HTERT RPE-1 (cell line): ENCODE measurements around the gene TPCN2.

Experiments
- in situ Hi-C: fragments of 300-500 bp; cut with MboI; formaldehyde crosslinking; loops from 4 replicates; pipeline ENCODE4 v1.14.3; 2020; ENCODE audit warnings: low sequenced_read_pairs

The TPCN2 gene

DNA sequence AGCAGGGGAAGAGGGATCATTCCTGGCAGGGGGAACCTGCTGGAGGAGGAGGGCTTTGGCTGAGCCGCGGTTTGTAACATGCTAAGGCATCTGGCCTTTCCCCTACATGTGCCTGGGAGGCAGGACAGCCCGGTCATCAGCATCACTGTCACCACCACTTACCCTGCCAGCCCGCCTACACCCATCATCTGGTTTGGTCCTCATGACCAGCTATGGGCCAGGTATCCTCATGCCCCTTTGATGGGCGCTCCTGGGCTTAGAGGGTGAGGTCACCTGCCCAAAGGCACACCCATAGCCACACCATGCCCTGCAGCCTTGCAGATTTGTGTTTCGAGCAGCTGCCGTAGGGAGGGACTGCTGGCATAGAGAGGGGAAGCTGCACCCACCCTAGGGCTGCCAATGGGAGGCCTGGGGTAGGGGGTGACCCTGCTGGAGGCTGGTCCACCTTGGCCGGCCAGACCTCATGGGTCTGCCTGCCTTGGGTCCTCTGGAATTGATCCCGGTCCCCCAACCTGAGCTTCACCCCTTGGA lies 38.3 kb upstream of the TPCN2 start:
- in situ Hi-C loops, result no loop called here

- in situ Hi-C loops, result no loop called here
Measured at GRCh38 chr11:69010964-69011623, 37.6 kb upstream of the TPCN2 start.

DNA sequence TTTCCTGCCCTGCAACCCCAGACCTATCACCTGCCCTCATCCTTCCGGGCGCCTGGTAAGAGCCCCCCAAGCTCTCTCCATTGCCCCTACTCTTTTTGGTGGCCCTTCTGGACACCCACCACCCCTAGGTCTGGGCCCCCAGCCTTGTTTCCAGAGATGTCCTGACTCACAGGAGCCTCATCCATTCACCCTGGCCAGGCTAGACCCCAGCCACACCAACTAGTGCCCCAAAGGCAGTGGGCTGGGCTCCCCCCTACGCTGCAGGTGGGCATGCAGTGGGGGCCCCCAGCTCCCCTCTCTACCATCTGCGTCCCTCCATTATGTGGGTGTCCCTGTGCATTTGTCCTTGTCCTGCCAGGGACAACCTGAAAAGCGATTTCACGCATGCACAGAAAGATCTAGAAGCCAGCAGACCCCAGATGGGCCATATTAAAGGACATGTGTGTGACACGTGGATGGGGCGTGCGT lies 37.1 kb upstream of the TPCN2 start:
- in situ Hi-C loops, result no loop called here

DNA sequence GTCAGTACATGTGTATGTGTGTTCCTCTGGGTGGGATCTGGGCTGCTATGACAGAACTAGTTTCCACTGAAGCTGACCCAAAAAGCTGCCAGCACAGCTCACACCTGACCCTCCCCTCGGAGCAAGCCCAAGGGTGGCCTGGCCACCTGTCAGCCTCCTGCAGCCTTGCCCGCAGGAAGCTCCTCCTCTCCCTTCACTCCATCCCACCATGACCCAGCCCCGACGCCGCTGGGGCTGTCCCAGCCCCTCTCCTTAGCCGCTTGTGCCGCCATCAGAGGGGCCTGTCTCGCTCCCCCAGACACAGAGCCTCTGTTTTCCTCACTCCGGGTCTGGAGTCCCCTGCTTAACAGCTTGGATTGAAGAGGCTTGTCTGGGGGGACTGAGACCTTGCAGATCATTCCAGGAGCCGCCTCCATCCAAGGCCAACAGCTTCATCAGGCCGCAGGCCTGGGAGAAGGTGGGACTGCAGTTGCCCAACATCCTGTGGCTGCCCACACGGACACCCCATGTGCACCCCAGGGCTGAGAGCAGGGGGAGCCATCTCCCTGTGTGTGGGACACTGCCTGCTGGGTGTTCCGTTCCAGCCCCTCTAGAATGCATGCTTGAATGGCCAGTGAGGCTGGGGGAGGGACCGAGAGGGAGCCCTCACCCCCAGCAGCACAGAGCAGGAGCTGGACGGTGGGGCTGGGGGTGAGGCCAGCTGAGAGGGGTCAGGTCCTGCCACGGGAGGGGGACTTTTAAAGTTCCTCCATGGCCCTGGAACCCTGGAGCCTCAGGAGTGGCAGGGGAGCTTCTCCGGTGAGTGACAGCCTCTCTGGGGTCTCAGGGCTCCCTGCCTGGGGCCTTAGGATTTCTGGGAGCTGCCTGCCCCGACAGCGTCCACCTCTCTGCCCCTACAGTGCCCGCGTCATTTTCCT lies 36.4 kb upstream of the TPCN2 start:
- in situ Hi-C loops, result no loop called here

- in situ Hi-C loops, result no loop called here
Measured at GRCh38 chr11:69013009-69013951, 35.5 kb upstream of the TPCN2 start, which contains the start of gene MRGPRF. TSS of gene MRGPRF (minus strand) at chr11:69013246. CDS start at chr11:69009901, 3,345 bp downstream.

DNA sequence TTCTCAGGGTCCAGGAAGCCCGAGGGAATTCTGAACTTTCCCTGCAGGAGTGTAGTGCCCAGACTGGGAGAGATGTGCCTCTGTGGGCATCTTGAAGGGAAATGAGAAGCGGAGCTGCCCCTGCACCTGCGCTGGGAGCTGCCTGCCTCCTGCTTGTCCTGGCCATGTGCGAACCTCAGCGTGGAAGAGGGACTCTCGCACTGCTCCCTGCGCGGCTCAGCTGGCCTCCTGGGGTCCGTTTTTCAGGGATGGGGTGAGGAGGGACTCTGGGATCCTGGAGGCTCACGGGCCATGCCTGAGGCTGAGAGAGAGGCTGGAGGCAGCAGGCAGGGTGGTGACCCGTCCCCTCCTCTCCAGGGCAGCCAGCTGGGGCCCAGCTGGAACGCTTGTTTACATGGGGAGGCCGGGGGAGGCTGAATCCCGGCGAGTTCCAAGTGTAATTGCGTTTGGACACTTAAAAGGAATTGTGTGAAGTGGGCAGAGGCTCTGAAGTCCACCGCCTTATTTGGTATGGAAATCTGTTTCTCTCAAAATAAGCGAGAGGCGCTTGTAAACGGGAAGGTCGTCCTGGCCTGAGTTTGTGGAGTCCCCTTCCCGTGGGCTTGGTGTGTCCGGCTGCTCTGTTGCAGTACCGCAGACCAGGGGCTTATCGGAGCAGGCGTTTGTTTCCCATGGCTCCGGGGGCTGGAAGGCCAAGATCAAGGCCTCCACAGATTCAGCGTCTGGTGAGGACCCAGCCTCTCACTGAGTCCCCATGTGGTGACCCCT lies 34.5 kb upstream of the TPCN2 start:
- in situ Hi-C loops, result no loop called here

- in situ Hi-C loops, result no loop called here
Measured at GRCh38 chr11:69014898-69015549, 33.7 kb upstream of the TPCN2 start.

DNA sequence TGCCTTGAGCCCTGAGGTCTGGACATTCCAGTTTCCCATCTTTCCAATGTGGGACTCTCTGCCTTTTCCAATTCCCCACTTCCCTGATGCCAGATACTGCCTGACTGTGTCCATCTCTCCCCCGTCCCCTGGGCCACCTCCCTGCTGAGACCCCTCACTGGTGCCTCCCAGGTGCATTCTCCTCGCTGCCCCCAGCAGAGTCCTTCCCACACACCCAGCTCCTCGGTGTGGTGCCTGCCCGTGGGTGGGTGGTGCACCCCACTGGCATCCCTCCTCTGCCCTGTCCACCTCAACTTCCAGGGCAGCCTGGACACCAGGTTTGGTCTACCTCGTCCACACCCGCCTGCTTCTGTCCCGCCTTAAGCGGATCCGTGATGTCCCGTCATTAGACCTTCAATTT lies 30.8 kb upstream of the TPCN2 start:
- in situ Hi-C loops, result no loop called here

- in situ Hi-C loops, result no loop called here
Measured at GRCh38 chr11:69018924-69019323, 29.8 kb upstream of the TPCN2 start.

DNA sequence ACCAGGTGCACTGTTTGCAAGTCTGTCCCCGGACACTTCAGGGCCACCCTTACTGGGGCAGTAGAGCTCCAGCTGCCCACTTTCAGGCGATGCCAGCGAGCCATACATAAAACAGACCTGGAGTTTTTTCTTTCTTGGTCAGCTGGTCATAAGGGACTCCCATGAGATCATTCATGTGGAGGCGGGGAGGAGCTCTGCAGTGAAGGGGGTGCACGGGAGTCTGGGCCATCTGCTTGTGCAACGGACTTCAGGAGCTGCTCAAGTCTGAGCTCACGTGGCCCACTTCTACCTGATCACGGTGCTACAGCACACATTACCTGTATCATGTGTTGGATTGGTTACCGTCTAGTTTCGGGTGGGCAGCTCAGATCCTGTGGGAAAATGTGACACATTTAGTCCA lies 26.5 kb upstream of the TPCN2 start:
- in situ Hi-C loops, result no loop called here

GRCh38 chr11:69024509-69024908 lies 24.2 kb upstream of the TPCN2 start:
- in situ Hi-C loops, result no loop called here

GRCh38 chr11:69027704-69028372 lies 20.9 kb upstream of the TPCN2 start:
- in situ Hi-C loops, result no loop called here

GRCh38 chr11:69030301-69030700 lies 18.4 kb upstream of the TPCN2 start:
- in situ Hi-C loops, result no loop called here

DNA sequence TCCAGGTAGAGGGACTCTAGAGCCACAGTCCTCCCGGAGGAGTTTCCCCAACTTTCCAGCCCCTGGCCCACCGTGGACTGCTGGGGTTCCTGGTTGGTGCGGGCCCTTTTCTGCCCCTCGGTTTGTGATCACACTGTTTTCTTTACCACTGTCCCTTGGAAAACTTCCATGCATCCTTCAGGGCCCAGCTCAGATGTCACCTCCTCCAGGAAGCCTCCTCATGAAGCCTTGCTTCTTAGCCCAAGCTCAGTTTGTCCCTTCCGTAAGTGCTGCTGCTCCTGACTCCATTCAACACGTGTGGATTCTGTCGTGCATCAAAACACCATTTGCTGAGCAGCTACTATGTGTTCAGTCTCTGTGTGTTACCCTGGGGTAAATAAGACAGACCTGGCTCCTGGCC lies 15.9 kb upstream of the TPCN2 start:
- in situ Hi-C loops, result no loop called here

DNA sequence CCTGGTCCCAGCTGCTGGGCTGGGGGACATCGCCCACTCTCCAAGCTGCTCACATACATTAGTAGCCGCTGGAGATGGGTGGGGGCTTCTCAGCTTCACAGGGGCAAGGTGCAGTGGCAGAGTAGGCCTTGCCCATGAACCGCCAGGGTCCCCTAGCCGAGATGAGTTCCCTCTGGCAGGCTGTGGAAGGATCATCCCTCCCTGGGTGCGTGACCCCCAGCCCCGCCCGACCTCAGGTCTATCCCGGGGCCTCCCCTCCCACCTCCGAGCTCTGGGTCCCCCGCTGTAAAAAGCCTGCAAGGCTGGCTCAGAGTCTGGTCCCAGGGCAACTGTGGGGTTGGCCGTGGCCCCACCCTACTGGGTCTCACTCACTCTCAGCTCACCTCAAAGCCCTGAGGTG lies 15.3 kb upstream of the TPCN2 start:
- in situ Hi-C loops, result no loop called here

- in situ Hi-C loops, result no loop called here
Measured at GRCh38 chr11:69034123-69034867, 14.4 kb upstream of the TPCN2 start.

- in situ Hi-C loops, result no loop called here
Measured at GRCh38 chr11:69035150-69035945, 13.4 kb upstream of the TPCN2 start.
